Sciatic nerve (tissue), 2 donors: ENCODE data around the gene LAMC2. TPM values are rescaled to one million over a fixed set of nuclear protein-coding genes. Genes with fewer than 3 reads are reported as not detected.

Experiments used
- ATAC-seq: fragments of 200-7000 bp; cut with Tn5 transposase; one replicate; pipeline ENCODE4 v1.9.1; 2020; ENCODE audit warnings: mild to moderate bottlenecking, moderate library complexity
- DNase-seq: peaks from one replicate; pipeline ENCODE4 v3.0.0-alpha.2; 2020; ENCODE audit warnings: low spot score
- intact Hi-C: fragments of 100-400 bp; cut with DNase I; formaldehyde crosslinking; loops from one replicate; pipeline ENCODE4 v1.14.2; 2022
- total RNA-seq: library from RNA; stranded (reverse); fragmentation: NEBNext Ultra II Directional; extraction: Animal tissue kit (Norgen Biotek cat#: 25700); gene quantifications from one replicate; pipeline ENCODE4 v1.2.1, GENCODE V29; 2021
- donor health status: DM: no; HTN: no; CAD: no.
- donor health status: DM: no; HTN: no; CAD: no.

The LAMC2 gene
- total RNA-seq, 1 donor from 2014 or later: 3.4 TPM

DNA sequence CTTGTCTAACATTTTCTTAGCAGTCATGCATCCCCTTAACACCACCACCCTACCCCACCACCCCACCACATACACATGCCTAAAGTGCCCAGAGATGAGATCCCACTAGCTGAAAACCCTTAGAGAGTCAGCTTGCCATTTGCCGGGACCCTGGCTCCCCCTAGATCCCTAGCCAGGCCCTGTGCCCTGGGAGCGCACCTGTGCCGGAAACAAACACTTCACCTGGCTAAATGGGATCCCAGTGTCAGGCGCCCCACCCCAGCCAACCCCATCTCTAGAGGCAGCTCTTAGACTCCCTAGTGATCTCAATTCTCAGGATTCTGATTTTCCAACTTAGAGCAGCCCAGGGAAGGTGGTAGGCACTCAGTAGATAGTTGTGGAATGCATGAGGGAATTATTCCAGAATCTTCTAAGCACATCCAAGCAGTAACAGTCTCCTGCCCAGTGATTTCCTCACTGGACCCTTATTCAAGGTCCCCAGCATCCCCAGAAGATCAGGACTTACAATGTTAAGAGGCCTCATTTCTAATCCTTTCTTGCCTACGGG, 105.2 kb downstream of the LAMC2 start:
- ATAC-seq (no peak), DNase-seq (no peak)
- intact Hi-C loops: no loop called here

DNA sequence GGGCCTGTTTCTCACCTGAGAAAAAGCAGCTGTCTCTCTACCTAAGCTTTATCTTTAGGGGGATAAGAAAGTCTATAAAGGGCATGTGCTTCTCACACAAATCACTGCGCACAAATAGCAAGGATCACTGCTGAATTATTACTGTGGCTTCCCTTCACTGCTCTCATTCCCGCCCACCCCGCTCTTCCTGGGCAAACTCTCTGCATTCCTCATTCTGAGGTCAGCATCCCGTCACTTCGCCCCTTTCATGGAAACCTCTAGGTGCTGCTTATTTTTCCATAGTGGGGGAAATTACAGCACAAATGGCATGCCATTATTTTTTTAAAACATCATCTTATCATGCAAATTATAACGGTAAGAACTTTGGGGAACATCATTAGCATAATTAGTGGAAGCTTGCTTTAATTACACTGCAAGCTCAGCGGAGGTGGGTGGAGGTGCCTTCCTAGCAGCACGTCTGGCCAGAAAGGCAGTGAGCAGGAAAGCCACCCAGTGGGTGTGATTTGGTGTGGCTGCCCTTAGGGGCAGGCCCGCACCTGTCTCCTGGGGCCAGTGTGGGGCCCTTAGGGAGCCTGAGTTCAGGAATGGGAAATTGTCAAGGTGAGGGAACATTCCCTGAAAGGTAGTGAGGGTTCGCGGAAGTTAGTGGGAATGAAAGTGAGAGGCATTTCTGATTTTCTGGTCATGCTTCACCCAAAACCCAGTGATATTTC, 105.9 kb downstream of the LAMC2 start:
- peak; percentile 74 for ATAC-seq
- intact Hi-C loops: no loop called here
- DNase-seq: peak; percentile 64

DNA sequence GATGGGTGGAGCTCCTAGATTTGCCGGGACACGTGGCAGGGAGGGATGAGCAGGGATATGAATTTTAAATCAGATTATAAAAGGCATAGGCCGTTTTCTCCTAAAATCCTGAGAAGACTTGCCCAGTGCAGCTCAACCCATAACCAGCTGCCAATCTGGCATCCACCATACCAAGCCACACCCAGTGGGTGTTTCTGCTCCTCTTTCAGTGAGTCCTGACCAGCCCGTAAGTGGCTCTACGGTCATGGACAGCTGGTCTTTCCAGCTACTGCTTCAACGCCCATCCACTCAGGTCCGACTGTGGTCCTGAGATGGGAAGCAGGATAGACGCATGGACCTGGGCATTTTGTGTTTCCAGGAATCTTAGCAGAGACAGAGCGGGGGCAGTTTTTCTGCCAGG, 107.2 kb downstream of the LAMC2 start:
- intact Hi-C loops: no loop called here
- DNase-seq: no peak
- no peak for ATAC-seq

DNA sequence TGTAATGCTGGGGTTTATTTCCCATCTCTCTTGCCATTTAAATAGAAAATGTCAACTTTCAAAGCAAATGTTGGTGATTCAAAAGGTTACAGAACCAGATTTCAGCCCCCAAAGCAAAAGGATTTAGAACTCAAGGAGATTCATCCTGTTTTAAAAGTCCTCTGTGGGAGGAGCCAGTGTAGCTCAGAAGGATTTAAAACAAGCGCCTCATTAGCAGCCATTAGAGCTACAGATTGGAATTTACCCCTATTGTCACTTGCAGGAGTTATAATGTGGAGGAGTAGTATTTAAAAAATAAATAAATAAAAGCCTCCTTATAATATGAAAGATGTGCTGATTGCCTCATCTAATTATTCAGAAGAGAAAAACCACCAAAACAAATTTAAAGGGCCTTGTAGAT, 107.8 kb downstream of the LAMC2 start:
- ATAC-seq (no peak), DNase-seq (no peak)
- intact Hi-C loops: no loop called here

Other genes with a start within 250 kb of the LAMC2 start
- gene SHCBP1L, start 233.1 kb upstream of the LAMC2 start, total RNA-seq: not detected
- gene LAMC1, start 162.8 kb upstream of the LAMC2 start, total RNA-seq: 263 TPM
- 2.6 TPM for gene NMNAT2, start 232.1 kb downstream of the LAMC2 start, total RNA-seq